Pancreas (tissue), 10 donors: ENCODE measurements around the gene ZNF431. TPM values are rescaled to one million over a fixed set of nuclear protein-coding genes. Genes with fewer than 3 reads are reported as not detected.
A peak's percentile ranks its signal among the peaks of the same experiment; 100 is the strongest.

Experiments used
- ATAC-seq, 4 donors: fragments of 200-7000 bp; cut with Tn5 transposase; one replicate each; pipeline versions ENCODE4 v1.8.0 to v1.9.1; 2020; ENCODE audit warnings: mild to moderate bottlenecking in 4 of 4, moderate library complexity in 4 of 4
- DNase-seq, 6 donors: peaks; one replicate each; pipeline ENCODE4 v3.0.0-alpha.2; 2020
- FAIRE-seq: peaks from 2 replicates; lab custom pipeline; 2012; peaks lifted over from hg19 to GRCh38; lab: Jason Lieb, UNC
- H3K27ac ChIP-seq, 4 donors: fragments of 200-600 bp; sonication (generic); 1 replicate in 3 of 4; 2 replicates in 1 of 4; pipeline versions ENCODE4 v1.5.0 to v1.8.0; 2020
- H3K27me3 ChIP-seq, 4 donors: fragments of 200-600 bp; one replicate each; pipeline ENCODE4 v1.8.0; 2021
- H3K36me3 ChIP-seq, 3 donors: fragments of 200-600 bp; sonication (generic) in 1 of 3; one replicate each; pipeline versions ENCODE4 v1.5.0 to v1.8.0; 2020 to 2021
- H3K4me1 ChIP-seq, 3 donors: fragments of 200-600 bp; one replicate each; pipeline ENCODE4 v1.8.0; 2021
- H3K4me3 ChIP-seq, 4 donors: fragments of 200-600 bp; sonication (generic) in 2 of 4; one replicate each; pipeline versions ENCODE4 v1.5.0 to v1.8.0; 2020 to 2021
- H3K9me3 ChIP-seq, 4 donors: fragments of 200-600 bp; one replicate each; pipeline ENCODE4 v1.8.0; 2021
- WGBS, 2 donors: extraction: QIAGEN DNeasy Blood & Tissue Kit; methylation state at CpG; one replicate each; pipeline ENCODE4 v1.1.7; 2013; 5-methylcytosine and 5-hydroxymethylcytosine counted together
- intact Hi-C, 3 donors: fragments of 100-400 bp; cut with DNase I; formaldehyde crosslinking; loops; one replicate each; pipeline versions ENCODE4 v1.11.1 to v1.14.2; 2022
- polyA plus RNA-seq, 2 donors: library from polyadenylated mRNA; stranded (reverse); fragments of 200-250 nt; gene quantifications; one replicate each; pipeline ENCODE4 v1.2.3, GENCODE V29; 2013
- total RNA-seq, 6 donors: library from RNA; stranded (reverse); fragmentation: NEBNext Ultra II Directional in 4 of 6; extraction: Animal tissue kit (Norgen Biotek cat#: 25700) in 4 of 6; gene quantifications; one replicate each; pipeline versions ENCODE4 v1.2.1 to v1.2.4, GENCODE V29; 2021 to 2023
- TF ChIP-seq, protein P1 (sequence below), 4 donors: fragments of 200-600 bp; sonication (generic) in 3 of 4; IDR thresholded peaks; one replicate each; pipeline versions ENCODE4 v1.5.0 to v1.8.0; 2021; ENCODE audit warnings: antibody characterized with exemption in 4 of 4
- donor health status: healthy with polysubstance abuse.
- donor health status: DM: no; HTN: no; CAD: no; lungs with moderate emphysema.
- donor health status: DM: no; HTN: no; CAD: no.
- donor health status: control.
- donor health status: control.
- donor health status: Bipolar disorder and iron deficiency.
- donor health status: DM: yes; HTN: yes; CAD: no.
- donor health status: DM: no; HTN: no; CAD: no.
- donor health status: DM: no; HTN: no; CAD: no.
- donor health status: DM: yes; HTN: yes; CAD: no.

ZNF431 gene
- total and polyA plus RNA-seq, 8 donors, result 3.6 to 16.1 (median 9.1) TPM

- TF ChIP-seq, protein P1, sequence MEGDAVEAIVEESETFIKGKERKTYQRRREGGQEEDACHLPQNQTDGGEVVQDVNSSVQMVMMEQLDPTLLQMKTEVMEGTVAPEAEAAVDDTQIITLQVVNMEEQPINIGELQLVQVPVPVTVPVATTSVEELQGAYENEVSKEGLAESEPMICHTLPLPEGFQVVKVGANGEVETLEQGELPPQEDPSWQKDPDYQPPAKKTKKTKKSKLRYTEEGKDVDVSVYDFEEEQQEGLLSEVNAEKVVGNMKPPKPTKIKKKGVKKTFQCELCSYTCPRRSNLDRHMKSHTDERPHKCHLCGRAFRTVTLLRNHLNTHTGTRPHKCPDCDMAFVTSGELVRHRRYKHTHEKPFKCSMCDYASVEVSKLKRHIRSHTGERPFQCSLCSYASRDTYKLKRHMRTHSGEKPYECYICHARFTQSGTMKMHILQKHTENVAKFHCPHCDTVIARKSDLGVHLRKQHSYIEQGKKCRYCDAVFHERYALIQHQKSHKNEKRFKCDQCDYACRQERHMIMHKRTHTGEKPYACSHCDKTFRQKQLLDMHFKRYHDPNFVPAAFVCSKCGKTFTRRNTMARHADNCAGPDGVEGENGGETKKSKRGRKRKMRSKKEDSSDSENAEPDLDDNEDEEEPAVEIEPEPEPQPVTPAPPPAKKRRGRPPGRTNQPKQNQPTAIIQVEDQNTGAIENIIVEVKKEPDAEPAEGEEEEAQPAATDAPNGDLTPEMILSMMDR (IDR thresholded peaks at IDR 0.05), result no peak
- no peaks in the 10 kb centered on the region for H3K27me3 ChIP-seq
- WGBS, 2 donors, result 99% methylated on average over 5 of the region's 5 CpGs
- intact Hi-C loops, result no loop called here
- no peak overlapping the region for H3K27ac ChIP-seq
- DNase-seq (no peak), ATAC-seq (no peak), FAIRE-seq (no peak)
- peaks cover 0 to 8% (median 0%) of the 10 kb centered on the region in 3 donors for H3K36me3 ChIP-seq
- H3K4me3 ChIP-seq, result no peak overlapping the region
- no peaks in the 10 kb centered on the region for H3K4me1 ChIP-seq
- H3K9me3 ChIP-seq, result no peaks in the 10 kb centered on the region
Measured at GRCh38 chr19:21164541-21164940, 22.7 kb downstream of the ZNF431 start.

GRCh38 chr19:21166436-21166835, 24.6 kb downstream of the ZNF431 start:
- intact Hi-C loops, result no loop called here
- 81 to 82% methylated on average over 2 of the region's 2 CpGs for WGBS, 2 donors
- DNase-seq (no peak), FAIRE-seq (peak; percentile 17), ATAC-seq (no peak)
- Histone ChIP-seq H3K9me3 (no peaks in the 10 kb centered on the region), H3K27me3 (no peaks in the 10 kb centered on the region), H3K36me3 (peaks cover 0 to 8% (median 0%) of the 10 kb centered on the region in 3 donors), H3K4me1 (no peaks in the 10 kb centered on the region), H3K4me3 (no peak overlapping the region), H3K27ac (no peak overlapping the region)
- TF ChIP-seq, protein P1 (IDR thresholded peaks at IDR 0.05), result no peak

DNA sequence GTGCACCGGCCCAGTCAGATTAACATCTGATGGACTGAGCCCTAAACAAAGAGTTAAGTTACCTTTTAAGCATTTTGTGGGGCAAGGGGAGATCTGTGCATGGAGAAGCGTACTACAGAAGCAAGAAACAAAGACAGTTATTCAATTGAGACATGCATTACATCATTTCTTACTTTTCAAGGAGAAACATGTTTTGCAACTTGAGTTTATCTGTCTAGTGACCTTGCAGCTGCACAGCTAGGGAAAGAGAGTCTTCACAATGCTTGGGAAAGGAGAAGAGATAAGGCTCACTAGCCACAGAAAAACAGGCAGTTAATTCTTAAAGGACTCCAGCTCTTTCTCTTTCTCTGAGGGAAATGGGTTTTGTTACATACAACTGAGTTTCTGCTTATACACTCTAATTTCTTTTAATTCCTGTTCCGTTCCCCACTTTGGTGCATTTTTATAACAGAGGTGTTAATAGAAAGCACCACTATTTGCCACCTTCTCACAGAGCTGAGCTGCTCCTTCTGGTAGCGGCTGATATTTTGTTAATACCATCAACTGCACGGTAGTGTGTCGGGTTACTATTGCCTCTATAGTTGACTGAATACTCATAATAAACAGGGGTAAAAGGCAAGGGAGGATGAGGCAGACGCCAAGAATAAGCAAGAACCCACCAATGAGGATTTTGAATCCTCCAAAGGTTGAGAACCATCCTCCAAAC, 55.9 kb downstream of the ZNF431 start:
- 30 to 53% methylated on average over 7 of the region's 7 CpGs for WGBS, 2 donors
- DNase-seq, result no peak
- intact Hi-C loops, result no loop called here
- peaks cover 0 to 7% (median 0%) of the 10 kb centered on the region in 3 donors for H3K4me1 ChIP-seq
- TF ChIP-seq, protein P1 (IDR thresholded peaks at IDR 0.05), result no peak
- H3K9me3 ChIP-seq, result no peaks in the 10 kb centered on the region
- H3K36me3 ChIP-seq, result no peaks in the 10 kb centered on the region
- no peak overlapping the region for H3K4me3 ChIP-seq
- no peaks in the 10 kb centered on the region for H3K27me3 ChIP-seq
- FAIRE-seq, result no peak
- H3K27ac ChIP-seq, result no peak overlapping the region
- ATAC-seq, result no peak

DNA sequence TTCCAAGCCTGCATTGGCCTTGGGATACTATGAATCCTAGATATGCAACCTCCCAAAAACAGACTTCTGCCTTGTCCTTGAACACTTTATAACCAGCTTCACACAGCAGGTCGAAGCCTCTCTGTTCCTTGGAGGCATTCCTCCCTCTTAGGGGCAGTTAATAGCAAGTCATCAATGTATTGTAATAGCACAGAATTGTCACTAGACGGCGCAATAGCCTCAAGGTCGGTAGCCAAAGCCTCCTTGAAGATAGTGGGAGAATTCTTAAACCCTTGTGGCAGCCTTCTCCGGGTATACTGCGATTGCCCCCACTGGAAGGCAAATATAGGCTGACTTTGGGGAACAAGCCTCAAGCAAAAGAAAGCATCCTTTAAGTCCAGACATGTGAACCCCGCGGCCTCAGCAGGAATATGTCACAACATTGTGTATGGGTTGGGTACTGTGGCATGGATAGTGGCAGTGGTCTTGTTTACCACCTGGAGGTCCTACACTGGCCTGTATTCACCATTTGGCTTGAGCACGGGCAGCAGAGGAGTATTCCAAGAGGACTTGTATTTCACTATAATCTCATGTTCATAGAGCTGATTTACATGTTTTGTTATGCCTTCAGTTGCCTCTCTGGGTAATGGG, 61.1 kb downstream of the ZNF431 start:
- ATAC-seq (peak in 3 of 4 donors; percentile 83 to 97 (median 86)), FAIRE-seq (no peak), DNase-seq (peak in 2 of 6 donors; percentile 18 to 39)
- H3K36me3 ChIP-seq, result no peaks in the 10 kb centered on the region
- TF ChIP-seq, protein P1 (IDR thresholded peaks at IDR 0.05), result peak; percentile 52 to 80 (median 66)
- WGBS, 2 donors, result 28 to 29% methylated on average over 9 of the region's 9 CpGs
- no peaks in the 10 kb centered on the region for H3K27me3 ChIP-seq
- H3K4me1 ChIP-seq, result no peaks in the 10 kb centered on the region
- intact Hi-C loops, result loop anchor here in 2 of 3 donors (5.0 to 10.0 kb wide), 3 partner anchors 279 to 492 kb away; no protein-coding TSS in a partner anchor
- H3K4me3 ChIP-seq, result no peak overlapping the region
- no peak overlapping the region for H3K27ac ChIP-seq
- no peaks in the 10 kb centered on the region for H3K9me3 ChIP-seq
